ENCODE data around the gene ANXA9. TPM values are rescaled to one million over a fixed set of nuclear protein-coding genes. Genes with fewer than 3 reads are reported as not detected.

Gene ANXA9
- total RNA-seq, 6 experiments from 2014 or later: 9.9 to 18.5 (median 15.1) TPM

DNA sequence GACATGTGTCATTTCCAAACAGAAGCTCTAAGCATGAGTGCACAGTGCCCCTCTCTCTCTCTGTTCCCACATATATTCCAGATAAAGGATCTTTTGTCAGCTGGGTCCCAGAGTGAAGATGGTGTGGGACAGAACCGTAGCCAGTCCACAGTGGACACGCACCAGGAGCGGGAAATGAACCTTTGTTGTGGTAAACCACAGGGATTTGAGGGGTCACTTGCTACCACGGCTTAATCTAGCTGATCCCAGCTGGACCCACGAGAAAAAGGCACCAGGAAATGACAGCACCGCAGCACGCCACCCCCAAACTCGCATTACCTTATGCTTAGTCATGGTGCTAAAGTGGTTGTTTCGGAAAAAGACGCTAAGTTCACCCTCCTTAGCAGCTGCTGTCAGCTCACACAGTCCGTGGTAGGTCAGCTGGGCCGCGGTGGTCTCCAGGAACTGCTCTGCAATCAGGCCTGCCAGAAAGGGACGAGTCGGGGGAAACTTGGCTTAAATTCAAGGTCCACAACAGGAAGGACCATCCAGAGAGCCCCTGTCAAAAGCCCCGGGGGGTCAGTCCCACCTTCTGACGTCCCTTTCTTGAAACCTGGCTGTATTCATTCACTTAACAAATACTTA is 17.1 kb downstream of the ANXA9 start:
- TF ChIP-seq POLR2A (IDR thresholded peaks at IDR 0.05): no peak
- TF ChIP-seq, protein P1, sequence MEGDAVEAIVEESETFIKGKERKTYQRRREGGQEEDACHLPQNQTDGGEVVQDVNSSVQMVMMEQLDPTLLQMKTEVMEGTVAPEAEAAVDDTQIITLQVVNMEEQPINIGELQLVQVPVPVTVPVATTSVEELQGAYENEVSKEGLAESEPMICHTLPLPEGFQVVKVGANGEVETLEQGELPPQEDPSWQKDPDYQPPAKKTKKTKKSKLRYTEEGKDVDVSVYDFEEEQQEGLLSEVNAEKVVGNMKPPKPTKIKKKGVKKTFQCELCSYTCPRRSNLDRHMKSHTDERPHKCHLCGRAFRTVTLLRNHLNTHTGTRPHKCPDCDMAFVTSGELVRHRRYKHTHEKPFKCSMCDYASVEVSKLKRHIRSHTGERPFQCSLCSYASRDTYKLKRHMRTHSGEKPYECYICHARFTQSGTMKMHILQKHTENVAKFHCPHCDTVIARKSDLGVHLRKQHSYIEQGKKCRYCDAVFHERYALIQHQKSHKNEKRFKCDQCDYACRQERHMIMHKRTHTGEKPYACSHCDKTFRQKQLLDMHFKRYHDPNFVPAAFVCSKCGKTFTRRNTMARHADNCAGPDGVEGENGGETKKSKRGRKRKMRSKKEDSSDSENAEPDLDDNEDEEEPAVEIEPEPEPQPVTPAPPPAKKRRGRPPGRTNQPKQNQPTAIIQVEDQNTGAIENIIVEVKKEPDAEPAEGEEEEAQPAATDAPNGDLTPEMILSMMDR (IDR thresholded peaks at IDR 0.05): no peak
- Histone ChIP-seq H3K9me3 (no peaks in the 10 kb centered on the region), H3K4me3 (no peak overlapping the region), H3K27ac (no peak overlapping the region), H3K36me3 (peaks cover 0 to 42% (median 13%) of the 10 kb centered on the region in 4 donors), H3K27me3 (no peaks in the 10 kb centered on the region), H3K4me1 (peaks cover 0 to 18% (median 6%) of the 10 kb centered on the region in 4 donors)
- DNase-seq (no peak), ATAC-seq (no peak)
- intact Hi-C loops (cut with DNase I): loop anchor here in 1 of 2 donors (10.0 kb wide), 1 partner anchor 74 kb away; the partner anchor contains the start of gene SETDB1
- WGBS (ENCODE audit: insufficient coverage, low coverage, low lambda C conversion rate, missing lambda C conversion rate): 53% methylated on average over 3 of the region's 17 CpGs

DNA sequence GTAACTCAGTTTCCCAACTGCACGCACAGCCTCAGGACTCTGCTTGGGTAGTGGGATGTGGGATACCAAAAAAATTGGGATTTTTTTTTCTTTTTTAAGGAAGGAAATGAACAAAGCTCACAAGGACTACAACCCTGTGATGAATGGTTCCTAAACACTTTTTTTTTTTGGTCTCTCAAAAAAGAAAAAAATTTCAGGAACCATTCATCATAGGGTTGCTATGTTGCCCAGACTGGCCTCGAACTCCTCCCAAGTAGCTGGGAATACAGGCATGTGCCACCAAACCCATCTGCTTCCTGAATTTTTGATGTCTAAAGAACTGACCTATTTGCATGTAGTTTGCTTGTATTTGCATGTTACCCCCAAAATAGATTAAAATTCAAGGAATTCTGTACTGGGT is 17.8 kb downstream of the ANXA9 start:
- ATAC-seq: no peak
- TF ChIP-seq, protein P1 (IDR thresholded peaks at IDR 0.05): no peak
- TF ChIP-seq POLR2A (IDR thresholded peaks at IDR 0.05): no peak
- intact Hi-C loops (cut with DNase I): loop anchor here in 1 of 2 donors (10.0 kb wide), 1 partner anchor 75 kb away; the partner anchor contains the start of gene SETDB1
- Histone ChIP-seq H3K4me1 (peaks cover 0 to 25% (median 10%) of the 10 kb centered on the region in 4 donors), H3K27ac (no peak overlapping the region), H3K9me3 (no peaks in the 10 kb centered on the region), H3K4me3 (no peak overlapping the region), H3K36me3 (peaks cover 0 to 42% (median 13%) of the 10 kb centered on the region in 4 donors), H3K27me3 (no peaks in the 10 kb centered on the region)
- WGBS (ENCODE audit: insufficient coverage, low coverage, low lambda C conversion rate, missing lambda C conversion rate): 83% methylated on average over 1 of the region's 2 CpGs
- DNase-seq: no peak

DNA sequence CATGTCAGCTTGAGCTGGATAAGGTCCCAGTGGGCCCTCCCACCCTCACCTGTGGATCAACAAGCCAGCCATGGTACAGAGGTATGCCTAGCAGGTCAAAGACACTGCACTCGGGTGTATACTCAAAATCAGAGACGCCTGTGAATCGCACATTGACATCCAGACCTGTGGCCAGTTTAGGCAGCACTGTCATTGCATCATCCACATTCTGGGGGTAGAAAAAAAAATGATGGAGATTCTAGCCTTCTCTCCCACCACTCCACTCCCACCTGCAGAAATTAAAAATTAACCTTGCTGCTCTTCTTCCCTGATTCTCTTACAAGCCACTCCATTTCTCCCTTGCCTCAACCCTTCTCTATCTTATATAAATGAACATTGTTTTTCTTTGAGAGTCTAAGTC is 18.3 kb downstream of the ANXA9 start:
- H3K4me3 ChIP-seq: no peak overlapping the region
- WGBS (ENCODE audit: insufficient coverage, low coverage, low lambda C conversion rate, missing lambda C conversion rate): 71% methylated on average over 2 of the region's 3 CpGs
- no peak overlapping the region for H3K27ac ChIP-seq
- H3K27me3 ChIP-seq: no peaks in the 10 kb centered on the region
- DNase-seq: no peak
- no peak for ATAC-seq
- intact Hi-C loops (cut with DNase I): no loop called here
- H3K4me1 ChIP-seq: peaks cover 0 to 27% (median 13%) of the 10 kb centered on the region in 4 donors
- H3K9me3 ChIP-seq: no peaks in the 10 kb centered on the region
- H3K36me3 ChIP-seq: peaks cover 0 to 38% (median 13%) of the 10 kb centered on the region in 4 donors
- no peak for TF ChIP-seq POLR2A (IDR thresholded peaks at IDR 0.05)
- TF ChIP-seq, protein P1 (IDR thresholded peaks at IDR 0.05): no peak

DNA sequence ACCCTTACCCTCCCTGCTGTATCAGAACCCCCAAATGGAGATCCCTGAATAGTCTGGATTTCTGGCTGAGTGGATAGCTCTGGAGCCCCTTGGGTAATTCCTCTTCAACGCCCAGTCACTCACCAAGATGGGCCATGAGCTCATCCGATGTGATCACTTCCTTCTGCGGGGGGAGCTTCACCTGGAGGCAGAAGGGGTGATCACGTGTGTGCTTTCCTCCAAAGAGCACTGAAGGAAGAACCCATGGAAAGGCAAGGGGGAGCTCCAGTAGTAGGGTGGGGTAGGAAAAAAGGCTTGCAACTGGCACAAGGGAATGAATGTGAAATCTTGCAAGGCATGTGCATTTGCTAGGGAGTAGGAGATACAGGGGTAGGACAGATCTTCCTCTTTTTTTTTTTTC is 19.5 kb downstream of the ANXA9 start:
- intact Hi-C loops (cut with DNase I): no loop called here
- no peak overlapping the region for H3K27ac ChIP-seq
- peaks cover 0 to 29% (median 14%) of the 10 kb centered on the region in 4 donors for H3K4me1 ChIP-seq
- DNase-seq: no peak
- H3K36me3 ChIP-seq: peaks cover 0 to 37% (median 13%) of the 10 kb centered on the region in 4 donors
- no peak for TF ChIP-seq POLR2A (IDR thresholded peaks at IDR 0.05)
- TF ChIP-seq, protein P1 (IDR thresholded peaks at IDR 0.05): no peak
- H3K9me3 ChIP-seq: no peaks in the 10 kb centered on the region
- WGBS (ENCODE audit: insufficient coverage, low coverage, low lambda C conversion rate, missing lambda C conversion rate): 53% methylated on average over 2 of the region's 4 CpGs
- H3K27me3 ChIP-seq: no peaks in the 10 kb centered on the region
- no peak overlapping the region for H3K4me3 ChIP-seq
- no peak for ATAC-seq
